22Rv1 (cell line): ENCODE measurements around the gene KRT73.

Experiments used
- H3K27ac ChIP-seq: fragments of 450-650 bp; 2 replicates; pipeline ENCODE4 v1.5.1; 2017
- CTCF ChIP-seq: fragments of 450-650 bp; IDR thresholded peaks from 2 replicates; pipeline ENCODE4 v1.5.1; 2017; ENCODE audit warnings: mild to moderate bottlenecking
- ZFX ChIP-seq: fragments of 450-650 bp; IDR thresholded peaks from 2 replicates; pipeline ENCODE4 v1.6.1; 2017; ENCODE audit warnings: antibody characterized with exemption, borderline replicate concordance

The KRT73 gene

GRCh38 chr12:52607314-52607713 lies 11.0 kb downstream of the KRT73 start:
- TF ChIP-seq CTCF (no peak), ZFX (no peak)
- H3K27ac ChIP-seq = no peak overlapping the region

- TF ChIP-seq CTCF (no peak), ZFX (no peak)
- no peak overlapping the region for H3K27ac ChIP-seq
Observed at GRCh38 chr12:52606581-52607218, 11.7 kb downstream of the KRT73 start.

GRCh38 chr12:52606096-52606495 lies 12.3 kb downstream of the KRT73 start:
- no peak overlapping the region for H3K27ac ChIP-seq
- no peak for TF ChIP-seq ZFX
- no peak for TF ChIP-seq CTCF

GRCh38 chr12:52605542-52605941 lies 12.8 kb downstream of the KRT73 start:
- TF ChIP-seq ZFX = no peak
- no peak for TF ChIP-seq CTCF

GRCh38 chr12:52604859-52605258 lies 13.5 kb downstream of the KRT73 start:
- TF ChIP-seq CTCF (no peak), ZFX (no peak)

More at GRCh38 chr12:52605542-52605941, 12.8 kb downstream of the KRT73 start:
- no peak overlapping the region for H3K27ac ChIP-seq

GRCh38 chr12:52603314-52603713 lies 15.0 kb downstream of the KRT73 start:
- TF ChIP-seq ZFX (no peak), CTCF (no peak)
- no peak overlapping the region for H3K27ac ChIP-seq

More at GRCh38 chr12:52604859-52605258, 13.5 kb downstream of the KRT73 start:
- H3K27ac ChIP-seq = no peak overlapping the region

- no peak overlapping the region for H3K27ac ChIP-seq
- TF ChIP-seq ZFX (no peak), CTCF (no peak)
Observed at GRCh38 chr12:52602552-52602951, 15.8 kb downstream of the KRT73 start.
